Stimulated activated CD4-positive, alpha-beta T cell treated with anti-CD3 and anti-CD28 coated beads, TNF-alpha, amount 100 ng/mL, for 1 hour (primary cell): Measurements from ENCODE around the gene ANGPTL8.

Source experiments
- DNase-seq, 3 donors: peaks; one replicate each; pipeline ENCODE4 v3.0.0-alpha.2; 2020; ENCODE audit warnings: low read depth in 3 of 3, low spot score in 1 of 3

The ANGPTL8 gene, protein sequence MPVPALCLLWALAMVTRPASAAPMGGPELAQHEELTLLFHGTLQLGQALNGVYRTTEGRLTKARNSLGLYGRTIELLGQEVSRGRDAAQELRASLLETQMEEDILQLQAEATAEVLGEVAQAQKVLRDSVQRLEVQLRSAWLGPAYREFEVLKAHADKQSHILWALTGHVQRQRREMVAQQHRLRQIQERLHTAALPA

GRCh38 chr19:11239377-11240000, at the start of gene ANGPTL8:
Gene ANGPTL8 (plus strand): TSS chr19:11239619. CDS start chr19:11239638, 19 bp downstream.
- no peak for DNase-seq

DNA sequence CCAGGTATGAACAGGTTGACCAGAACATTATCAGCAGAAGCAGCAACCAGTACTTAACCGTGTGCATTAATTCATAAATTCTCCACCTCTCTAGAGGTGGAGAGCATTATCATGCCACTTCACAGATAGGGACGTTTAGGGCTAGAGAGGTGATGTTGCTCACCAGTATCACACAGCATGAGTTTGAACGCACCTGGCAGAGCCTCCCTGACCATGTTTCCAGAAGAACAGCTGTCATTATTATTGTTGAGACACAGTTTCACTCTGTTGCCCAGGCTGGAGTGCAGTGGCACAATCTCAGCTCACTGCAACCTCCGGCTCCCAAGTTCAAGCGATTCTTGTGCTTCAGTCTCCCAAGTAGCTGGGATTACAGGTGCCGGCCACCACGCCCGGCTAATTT, 48.9 kb upstream of the ANGPTL8 start:
- no peak for DNase-seq

DNA sequence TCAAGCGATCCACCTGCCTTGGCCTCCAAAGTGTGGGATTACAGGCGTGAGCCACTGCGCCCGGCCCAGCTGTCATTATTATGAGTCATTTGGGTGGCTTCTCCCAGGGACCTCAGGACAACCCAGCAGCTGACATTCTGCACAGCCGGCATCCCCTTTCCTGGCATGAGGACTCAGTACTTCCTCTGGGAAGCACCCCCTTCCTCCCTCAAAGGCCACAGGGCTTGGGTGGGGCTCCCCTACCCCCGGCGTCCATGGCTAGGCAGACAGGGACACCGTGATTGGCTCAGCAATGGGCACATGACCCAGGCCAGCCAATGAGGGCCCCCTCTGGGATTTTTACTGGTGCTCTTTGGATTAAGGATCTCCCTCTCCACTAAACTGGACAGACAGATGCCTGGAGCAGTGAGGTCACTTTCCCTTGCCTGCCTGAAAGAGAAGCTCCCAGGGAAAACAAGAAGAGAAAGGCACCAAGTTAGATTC, 48.1 kb upstream of the ANGPTL8 start:
- DNase-seq: no peak

DNA sequence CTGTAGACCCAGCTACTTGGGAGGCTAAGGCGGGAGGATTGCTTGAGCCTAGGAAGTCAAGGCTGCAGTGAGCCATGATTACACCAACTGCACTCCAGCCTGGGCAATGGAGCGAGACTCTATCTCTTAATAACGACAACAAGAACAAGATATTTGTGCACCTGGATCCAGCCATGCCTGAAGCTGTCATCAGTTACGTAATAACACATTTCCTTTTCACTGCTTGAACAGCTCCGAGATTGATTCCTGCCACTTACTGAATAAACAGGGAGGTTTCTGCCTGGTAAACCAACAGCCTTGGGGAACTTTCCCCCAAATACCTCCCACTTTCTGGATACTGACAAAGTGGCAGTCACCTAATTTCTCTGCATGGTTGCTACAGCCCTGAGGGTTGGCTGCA, 47.5 kb upstream of the ANGPTL8 start:
- DNase-seq: no peak

DNA sequence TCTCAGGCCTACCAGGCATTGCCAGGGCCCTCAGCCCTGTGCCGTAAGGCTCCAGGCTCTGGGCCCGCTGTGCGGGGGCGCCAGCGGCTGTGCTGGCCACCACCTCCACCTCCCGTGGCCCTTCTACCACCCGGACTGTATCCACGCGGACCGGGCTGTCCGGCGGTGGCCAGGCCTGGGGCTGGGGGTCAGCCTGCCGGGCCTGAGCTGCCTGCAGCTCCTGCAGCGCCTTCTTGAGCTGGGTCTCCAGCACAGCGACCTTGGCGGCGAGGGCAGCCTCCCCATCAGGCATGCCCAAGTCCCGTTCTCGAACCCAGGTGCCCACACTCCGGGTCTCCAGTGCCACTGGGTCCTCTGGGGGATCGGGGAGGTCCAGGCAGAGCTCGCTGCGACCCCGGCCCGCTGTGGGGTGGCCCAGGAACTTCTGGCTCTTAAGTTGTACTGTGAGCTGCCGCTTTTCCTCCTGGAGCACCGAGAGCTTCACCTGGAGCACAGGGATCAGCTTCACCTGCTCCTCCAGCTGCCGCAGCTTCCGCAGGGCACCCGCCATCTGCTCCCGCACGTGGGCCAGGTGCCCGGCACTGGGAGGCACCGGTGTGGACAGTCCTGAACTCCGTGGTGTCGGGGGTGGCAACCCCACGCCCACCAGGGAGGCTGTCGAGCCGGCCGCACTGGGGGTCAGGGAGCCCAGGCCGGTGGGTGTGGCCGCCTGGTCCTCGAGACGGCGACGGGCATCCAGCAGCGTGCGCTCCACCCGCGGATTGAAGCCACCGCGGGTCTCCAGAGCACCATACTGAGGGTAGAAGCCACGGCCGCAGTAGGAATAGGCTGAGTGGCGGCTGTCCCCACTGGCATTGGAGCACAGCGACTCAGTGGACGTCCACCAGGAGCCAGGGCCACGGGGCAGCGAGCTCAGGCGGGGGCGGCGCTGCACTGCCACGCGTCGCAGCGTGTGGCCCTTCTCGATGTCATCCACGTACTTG, 46.2 kb upstream of the ANGPTL8 start:
- DNase-seq: no peak

DNA sequence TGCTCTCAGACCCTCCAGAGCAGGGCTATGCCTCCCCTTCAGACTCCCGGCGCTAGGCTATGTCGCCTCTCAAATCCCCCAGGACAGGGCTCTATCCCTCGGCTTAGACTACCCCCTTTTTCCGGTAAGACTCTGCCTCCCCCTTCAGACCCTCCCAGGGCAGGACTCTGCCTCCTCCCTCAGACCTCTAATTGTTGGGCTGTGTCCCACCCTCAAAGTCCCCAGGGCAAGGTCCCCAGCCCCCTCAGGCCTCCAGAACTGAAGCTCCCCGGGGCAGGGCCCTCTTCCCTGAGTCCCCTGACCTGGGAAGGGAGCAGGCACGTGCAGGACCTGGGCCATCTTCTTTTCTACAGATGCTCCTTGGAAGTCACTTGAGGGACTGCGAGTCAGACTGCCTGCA, 45.2 kb upstream of the ANGPTL8 start:
- DNase-seq: no peak

GRCh38 chr19:11194656-11195558, 44.5 kb upstream of the ANGPTL8 start:
- no peak for DNase-seq

DNA sequence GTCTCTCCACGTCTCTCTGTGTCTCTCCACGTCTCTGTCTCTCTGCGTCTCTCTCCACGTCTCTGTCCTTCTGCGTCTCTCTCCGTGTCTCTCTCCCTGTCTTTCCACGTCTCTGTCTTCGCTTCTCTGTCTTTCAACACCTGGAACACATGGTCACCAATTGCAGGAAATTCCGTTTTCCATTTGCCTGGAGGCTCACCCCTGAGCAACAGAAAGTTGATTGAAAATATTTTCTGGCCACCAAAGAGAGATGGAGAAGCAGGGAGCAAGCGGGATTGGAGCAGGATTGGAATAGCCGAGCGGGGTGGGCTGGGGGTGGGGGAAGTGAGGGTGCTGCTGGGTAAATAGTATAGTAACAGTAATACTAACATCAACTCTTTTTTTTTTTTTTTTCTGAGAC, 43.7 kb upstream of the ANGPTL8 start:
- no peak for DNase-seq

DNA sequence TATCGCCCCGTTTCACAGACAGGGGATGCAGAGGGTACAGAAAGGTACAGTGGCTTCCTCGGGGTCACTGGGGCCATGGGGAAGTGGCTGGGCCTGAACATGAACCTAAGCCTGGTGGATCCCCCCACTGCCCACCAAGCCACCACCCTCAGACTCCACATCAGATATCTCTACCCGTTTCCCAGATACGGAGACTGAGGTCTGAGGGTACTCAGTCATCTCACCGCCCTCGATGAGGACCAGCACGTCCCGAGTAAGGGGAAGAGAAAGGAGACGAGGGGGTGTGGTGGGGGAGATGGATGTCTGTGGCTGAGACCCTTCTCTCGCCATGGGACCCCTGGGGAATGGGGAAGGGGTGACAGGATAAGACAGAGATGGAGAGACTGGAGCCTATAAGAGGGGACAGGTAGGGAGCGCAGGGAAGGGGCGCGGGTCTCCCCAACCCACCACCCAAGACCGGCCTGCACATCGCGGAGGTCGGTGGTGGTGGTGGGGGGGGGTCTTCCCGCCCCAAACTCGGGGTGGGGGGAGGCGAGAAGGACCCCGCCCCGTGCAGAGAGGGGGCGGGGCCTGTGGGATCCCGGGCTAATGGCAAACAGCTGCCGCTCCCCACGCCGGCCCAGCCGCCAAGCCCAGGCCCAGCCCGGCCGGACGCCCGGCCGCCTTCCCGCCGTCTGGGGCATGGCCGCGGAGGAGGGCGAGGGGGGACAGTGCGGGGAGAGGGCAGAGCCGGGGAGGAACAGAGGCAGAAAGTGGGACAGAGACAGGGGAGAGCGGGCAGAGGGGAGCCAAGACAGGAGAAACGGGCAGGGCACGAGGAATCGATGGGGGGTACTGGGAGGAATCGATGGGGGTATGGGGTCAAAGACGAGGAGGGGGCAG, 42.8 kb upstream of the ANGPTL8 start:
- no peak for DNase-seq

DNA sequence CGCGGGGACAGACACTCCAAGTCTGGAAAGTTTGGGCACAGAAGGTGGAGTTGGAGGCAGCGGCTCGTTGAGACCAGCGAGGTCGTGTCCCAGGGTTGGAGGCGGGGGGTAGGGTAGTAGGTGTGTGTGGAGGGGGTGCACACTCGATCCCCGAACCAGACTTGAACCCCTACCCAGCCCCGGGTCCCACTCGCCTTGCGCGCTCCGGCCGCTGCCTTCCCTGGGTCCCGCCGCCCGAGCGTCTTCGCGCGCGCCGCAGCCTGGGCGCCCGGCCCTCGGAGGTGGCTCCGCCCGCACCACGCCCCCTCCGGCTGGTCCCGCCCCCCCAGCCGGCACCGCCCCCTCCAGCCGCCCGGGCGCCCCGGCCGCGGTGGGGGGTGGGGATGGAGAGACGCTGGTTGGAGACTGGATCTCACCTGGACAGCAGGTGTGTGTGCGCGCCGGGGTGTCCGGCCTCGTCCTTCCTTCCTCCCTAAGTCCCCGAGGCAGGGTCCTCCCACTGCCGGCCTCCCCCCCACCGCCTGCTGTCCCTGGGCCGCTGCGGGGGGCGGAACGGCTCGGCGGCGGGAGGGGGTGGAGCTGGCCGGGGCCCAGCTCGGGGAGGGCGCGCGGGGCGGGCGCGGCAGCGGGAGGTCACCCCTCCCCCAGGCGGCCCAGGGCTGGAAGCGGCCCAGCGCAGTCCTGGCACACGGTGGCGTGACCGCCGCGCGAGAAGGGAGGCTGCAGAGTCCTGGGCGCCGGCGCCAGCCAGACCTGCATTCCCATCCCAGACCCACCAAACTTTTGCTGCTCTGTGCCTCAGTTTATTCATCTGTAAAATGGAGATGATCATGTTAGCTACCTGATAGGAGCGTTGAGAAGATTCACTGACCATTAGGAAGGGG, 41.9 kb upstream of the ANGPTL8 start, which contains the start of gene KANK2:
Gene KANK2, minus strand, starts transcription at position 255 of the 884 bp plus-strand sequence. CDS start 3,034 bp downstream, outside the sequence.
- DNase-seq: peak; percentile 32 to 72 (median 46)

GRCh38 chr19:11198175-11198534, 41.3 kb upstream of the ANGPTL8 start:
- DNase-seq: no peak

GRCh38 chr19:11198769-11199424, 40.5 kb upstream of the ANGPTL8 start:
- no peak for DNase-seq

GRCh38 chr19:11199517-11199916, 39.9 kb upstream of the ANGPTL8 start:
- DNase-seq: no peak

GRCh38 chr19:11200015-11200574, 39.3 kb upstream of the ANGPTL8 start:
- no peak for DNase-seq

GRCh38 chr19:11200931-11201330, 38.5 kb upstream of the ANGPTL8 start:
- DNase-seq: no peak

DNA sequence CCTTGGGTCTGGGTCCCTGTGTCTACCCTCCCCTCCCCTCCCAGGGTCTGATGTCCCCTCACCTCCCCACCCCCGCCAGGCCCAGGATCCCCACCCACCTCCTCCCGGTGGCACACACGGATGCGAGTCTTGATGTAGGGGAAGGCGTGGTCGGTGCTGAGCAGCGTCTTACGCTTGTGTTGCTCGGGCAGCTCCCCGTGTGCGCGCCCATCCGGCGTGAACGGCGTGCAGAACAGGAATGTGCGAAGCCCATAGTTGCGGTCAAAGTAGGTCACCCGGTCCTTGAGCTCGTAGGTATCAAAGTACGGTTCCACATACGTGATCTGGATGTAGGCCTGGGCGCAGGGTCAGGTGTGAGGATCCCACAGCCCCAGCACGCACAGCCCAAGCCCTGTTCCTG, 37.6 kb upstream of the ANGPTL8 start:
- no peak for DNase-seq

DNA sequence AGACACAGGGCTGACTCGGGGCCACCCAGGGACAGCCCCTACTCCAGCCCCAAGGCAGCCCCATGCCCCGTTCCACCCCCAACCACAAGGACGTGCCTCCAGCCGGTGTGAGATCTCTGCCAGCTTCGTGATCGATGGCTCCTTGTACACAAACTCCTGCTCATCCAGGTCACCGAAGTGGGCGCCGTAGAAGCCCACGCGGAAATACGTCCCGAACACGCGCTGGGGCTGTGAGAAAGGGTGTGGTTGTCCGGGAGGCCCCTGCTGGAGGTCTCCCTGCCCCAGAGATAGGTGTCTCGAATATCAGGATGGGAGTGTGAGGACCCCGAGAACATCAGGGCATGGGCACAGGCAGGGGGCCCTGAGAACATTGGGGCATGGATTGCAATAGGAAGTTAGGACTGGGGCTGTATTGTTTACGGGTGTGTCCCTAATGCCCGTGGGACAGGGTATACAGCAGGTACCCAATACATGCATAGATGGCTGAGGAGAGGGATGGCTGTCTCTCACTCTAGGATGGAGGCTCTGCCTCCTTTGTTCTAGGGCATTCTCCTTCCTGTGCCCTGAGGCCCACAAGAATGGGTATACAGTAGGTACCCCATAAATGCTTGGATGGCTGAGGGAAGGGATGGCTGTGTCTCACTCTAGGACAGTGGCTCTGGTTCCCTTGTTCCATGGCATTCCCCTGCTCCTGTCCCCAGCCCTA, 36.8 kb upstream of the ANGPTL8 start:
- DNase-seq: no peak
